K562 (cell line): ENCODE data around the gene WIPF2. TPM values are rescaled to one million over a fixed set of nuclear protein-coding genes. Genes with fewer than 3 reads are reported as not detected.
A peak's percentile ranks its signal among the peaks of the same experiment; 100 is the strongest.

Source experiments
- ATAC-seq: fragments of 200-7000 bp; cut with Tn5 transposase; 3 replicates; pipeline ENCODE4 v1.9.1; 2020; ENCODE audit warnings: moderate library complexity
- BruUV-seq: library from RNA; stranded (reverse); fragments of 400-500 nt; replicated peaks from 2 replicates; lab custom pipeline; 2021; lab: Mats Ljungman, UMichigan
- CTCF ChIA-PET: fragments of 300-600 bp; formaldehyde crosslinking; extraction: SDS; loops from one replicate; lab custom pipeline; 2021; ENCODE audit warnings: low intra/inter-chr PET ratio; lab: Yijun Ruan, JAX
- POLR2A ChIA-PET: fragments of 300-600, 350-650 bp; sonication (Branson Sonifier 250); formaldehyde crosslinking; extraction: SDS; loops from one replicate; lab custom pipeline; 2021; ENCODE audit warnings: antibody characterized with exemption, inconsistent platforms; lab: Yijun Ruan, JAX
- DNase-seq, 4 experiments: peaks; one replicate each; pipeline versions ENCODE4 v3.0.0 to v3.0.0-alpha.2; 2011 to 2018; ENCODE audit warnings: low spot score in 3 of 4, mixed read lengths in 3 of 4; ENCODE audit errors: extremely low read depth in 1 of 4
- FAIRE-seq: peaks from 2 replicates; lab custom pipeline; 2011; peaks lifted over from hg19 to GRCh38; lab: Jason Lieb, UNC
- H2AFZ ChIP-seq: 2 replicates; pipeline ENCODE4 v1.6.0; 2011; ENCODE audit warnings: low read depth, low read length, control low read depth, inconsistent platforms
- H3K27ac ChIP-seq: fragments of 200-600 bp; 3 replicates; pipeline ENCODE4 v1.8.0; 2011; ENCODE audit warnings: low read depth, mild to moderate bottlenecking, control low read depth, inconsistent platforms, low read length, moderate library complexity, mixed read lengths; ENCODE audit errors: extremely low read depth
- H3K27me3 ChIP-seq, 2 experiments: fragments of 300-600 bp in 1 of 2; 2 replicates in 1 of 2; 3 replicates in 1 of 2; pipeline versions ENCODE4 v1.6.0 to v1.8.0; 2011; ENCODE audit warnings: inconsistent platforms in 2 of 2, low read length in 2 of 2, mild to moderate bottlenecking in 1 of 2, mixed read lengths in 1 of 2, moderate library complexity in 1 of 2; ENCODE audit not compliant: control insufficient read depth in 2 of 2, insufficient read depth in 2 of 2
- H3K36me3 ChIP-seq: fragments of 300-600 bp; 3 replicates; pipeline ENCODE4 v1.8.0; 2011; ENCODE audit warnings: mild to moderate bottlenecking, low read length, inconsistent platforms; ENCODE audit not compliant: control insufficient read depth, insufficient read depth
- H3K4me1 ChIP-seq, 2 experiments: fragments of 200-600 bp in 1 of 2; replicated peaks in 1 of 2; 2 replicates in 1 of 2; 3 replicates in 1 of 2; pipeline versions ENCODE4 v1.5.1 to v1.8.0; 2011; ENCODE audit warnings: inconsistent platforms in 2 of 2, low read length in 2 of 2, mild to moderate bottlenecking in 1 of 2, mixed read lengths in 1 of 2, moderate library complexity in 1 of 2; ENCODE audit not compliant: control insufficient read depth in 2 of 2, insufficient read depth in 2 of 2
- H3K4me2 ChIP-seq: 2 replicates; pipeline ENCODE4 v1.6.1; 2011; ENCODE audit warnings: low read length, control low read depth, inconsistent platforms, mixed read lengths; ENCODE audit not compliant: insufficient read depth
- H3K4me3 ChIP-seq: fragments of 200-600 bp; sonication (generic), shearing (Covaris generic); 2 replicates; pipeline ENCODE4 v1.5.1; 2016; ENCODE audit warnings: control low read depth, inconsistent platforms
- H3K79me2 ChIP-seq: fragments of 200-600 bp; 3 replicates; pipeline ENCODE4 v1.8.0; 2011; ENCODE audit warnings: low read length, inconsistent platforms; ENCODE audit not compliant: control insufficient read depth, insufficient read depth
- H3K9ac ChIP-seq, 2 experiments: 2 replicates each; pipeline versions ENCODE4 v1.6.0 to v1.6.1; 2011; ENCODE audit warnings: low read depth in 2 of 2, low read length in 2 of 2, control low read depth in 1 of 2, inconsistent platforms in 1 of 2, mild to moderate bottlenecking in 1 of 2, mixed read lengths in 1 of 2; ENCODE audit not compliant: insufficient read depth in 1 of 2
- H3K9me1 ChIP-seq: one replicate; pipeline ENCODE4 v1.6.0; 2011; ENCODE audit warnings: inconsistent platforms, mild to moderate bottlenecking, low read length, moderate library complexity; ENCODE audit not compliant: control insufficient read depth, insufficient read depth
- H3K9me3 ChIP-seq: replicated peaks from 2 replicates; pipeline ENCODE4 v1.5.1; 2011; ENCODE audit warnings: low read depth, low read length, inconsistent platforms; ENCODE audit not compliant: control insufficient read depth, insufficient read depth
- H4K20me1 ChIP-seq: replicated peaks from 2 replicates; pipeline ENCODE4 v1.6.1; 2011; ENCODE audit warnings: low read length, inconsistent platforms, mixed read lengths; ENCODE audit not compliant: control insufficient read depth, insufficient read depth
- CHD2 ChIP-seq: IDR thresholded peaks from 2 replicates; pipeline ENCODE4 v1.6.1; 2011; ENCODE audit warnings: low read depth, low read length
- GATA2 ChIP-seq: sonication (generic); formaldehyde crosslinking; IDR thresholded peaks from 2 replicates; pipeline ENCODE4 v1.4.0; 2020; ENCODE audit warnings: mild to moderate bottlenecking, missing genetic modification reagents
- HDAC1 ChIP-seq, 2 experiments: fragments of 450-650 bp; IDR thresholded peaks; 2 replicates each; pipeline ENCODE4 v1.6.1; 2016 to 2017; ENCODE audit warnings: inconsistent platforms in 1 of 2, mild to moderate bottlenecking in 1 of 2, moderate library complexity in 1 of 2
- HMGXB4 ChIP-seq: sonication (generic); formaldehyde crosslinking; IDR thresholded peaks from 2 replicates; pipeline ENCODE4 v1.8.1; 2023; ENCODE audit warnings: mild to moderate bottlenecking, missing genetic modification reagents
- MECOM ChIP-seq: fragments of 250-450 bp; sonication (Bioruptor Pico); IDR thresholded peaks from 2 replicates; pipeline ENCODE4 v1.8.0; 2022; ENCODE audit warnings: inconsistent platforms
- NCOA6 ChIP-seq: fragments of 450-650 bp; IDR thresholded peaks from 2 replicates; pipeline ENCODE4 v1.6.1; 2017; ENCODE audit warnings: mild to moderate bottlenecking
- REST ChIP-seq, 2 experiments: fragments of 450-650 bp; formaldehyde crosslinking in 1 of 2; IDR thresholded peaks; 2 replicates each; pipeline versions ENCODE4 v1.4.0 to v1.6.1; 2014 to 2020; ENCODE audit warnings: mild to moderate bottlenecking in 2 of 2, borderline replicate concordance in 1 of 2, low read depth in 1 of 2
- SOX6 ChIP-seq: fragments of 450-650 bp; IDR thresholded peaks from 2 replicates; pipeline ENCODE4 v1.6.1; 2014; ENCODE audit warnings: mild to moderate bottlenecking
- SP1 ChIP-seq: sonication (generic); formaldehyde crosslinking; IDR thresholded peaks from 2 replicates; pipeline ENCODE4 v1.8.1; 2022; ENCODE audit warnings: mild to moderate bottlenecking, missing genetic modification reagents
- WGBS: fragments of 100-300 bp; shearing (Covaris generic); methylation state at CpG from one replicate; pipeline ENCODE4 v1.1.6; 2016; ENCODE audit warnings: low coverage, mixed read lengths; ENCODE audit not compliant: insufficient coverage; ENCODE audit errors: missing lambda C conversion rate; 5-methylcytosine and 5-hydroxymethylcytosine counted together
- in situ Hi-C: fragments of 300-500 bp; cut with MboI; formaldehyde crosslinking; loops from 4 replicates; pipeline ENCODE4 v1.15.0; 2018; ENCODE audit warnings: inconsistent platforms, mixed read lengths
- intact Hi-C: fragments of 100-400 bp; cut with micrococcal nuclease; formaldehyde crosslinking; loops from 2 replicates; pipeline ENCODE4 v1.14.2; 2022
- polyA plus RNA-seq, 8 experiments: library from polyadenylated mRNA; depleted of rRNA in 4 of 8; stranded (reverse) in 5 of 8; unstranded in 3 of 8; fragments of >200 nt; fragmentation: Nextera tagmentation in 2 of 8; fragmentation: Illumina TruSeq in 1 of 8; extraction: Ambion mirVana in 2 of 8; extraction: Trizol in 1 of 8; gene quantifications; 2 replicates each; pipeline versions ENCODE4 v1.2.1 to v1.2.3, GENCODE V29; 2011 to 2014; ENCODE audit warnings: inconsistent platforms in 1 of 8, missing spikeins in 1 of 8
- total RNA-seq, 7 experiments: library from RNA; depleted of rRNA in 6 of 7; stranded (reverse); fragments of >200 nt in 6 of 7; fragmentation: Illumina TruSeq in 2 of 7; extraction: Trizol in 2 of 7; gene quantifications; 2 replicates each; pipeline versions ENCODE4 v1.2.1 to v1.2.3, GENCODE V29; 2011 to 2021; ENCODE audit warnings: low replicate concordance in 1 of 7

The WIPF2 gene
- total and polyA plus RNA-seq, 9 of the 15 experiments (the other 6 are each of a cell fraction or from before 2014, with no cell fraction given) = 3.6 to 15.0 (median 5.3) TPM

GRCh38 chr17:40191237-40192208 lies 27.6 kb upstream of the WIPF2 start:
- in situ Hi-C loops = loop anchor here (5.0 kb wide), 1 partner anchor 96 kb away; the partner anchor contains the start of gene CDC6
- 2% methylated on average over 42 of the region's 60 CpGs for WGBS
- TF ChIP-seq HDAC1 (IDR thresholded peaks at IDR 0.05) (peak in 1 of 2 experiments; percentile 60; a peak in 2 of 4 replicates), SP1 (peak; percentile 35; the same call in 1 of the 2 replicates), GATA2 (CRISPR knock-in tag) (no peak), NCOA6 (peak; percentile 78), REST (IDR thresholded peaks at IDR 0.05; ENCODE audit: borderline replicate concordance) (peak; percentile 73), REST (CRISPR knock-in tag; IDR thresholded peaks at IDR 0.05; ENCODE audit: low read depth) (no peak), SOX6 (0 out of 2 replicates have a peak, but pooled peaks have one; percentile 35), HMGXB4 (0 out of 2 replicates have a peak, but pooled peaks have one; percentile 49), CHD2 (no peak), MECOM (CRISPR knock-in tag) (no peak)

More at GRCh38 chr17:40191237-40192208, 27.6 kb upstream of the WIPF2 start:
- POLR2A ChIA-PET = interaction anchor here (0.6 to 1.9 kb wide), 10 partner anchors 10 to 593 kb away, joined by 3 to 7 read pairs (median 3); partner anchors contain the start of genes CASC3 and THRA
- H3K4me2 ChIP-seq = peak overlapping the region; percentile 75
- no TSS peak for BruUV-seq
- ATAC-seq (peak; percentile 96), FAIRE-seq (peak; percentile 88), DNase-seq (peak; percentile 80 to 86 (median 84))
- H4K20me1 ChIP-seq = no peaks in the 10 kb centered on the region
- H3K4me3 ChIP-seq = peak overlapping the region; percentile 46
- no peaks in the 10 kb centered on the region; the same call in 2 of the 3 replicates for H3K36me3 ChIP-seq
- H3K4me1 ChIP-seq = peaks cover 3 to 26% of the 10 kb centered on the region in 2 experiments; a peak in 3 of 5 replicates
- no peaks in the 10 kb centered on the region for H3K79me2 ChIP-seq
- peak overlapping the region in 1 of 2 experiments; percentile 87; a peak in 2 of 4 replicates for H3K9ac ChIP-seq
- H3K9me3 ChIP-seq = no peaks in the 10 kb centered on the region
- CTCF ChIA-PET = interaction anchor here (0.7 to 1.3 kb wide), 2 partner anchors 100 to 178 kb away, joined by 3 read pairs; no protein-coding TSS in a partner anchor
- H2AFZ ChIP-seq = peak overlapping the region; percentile 97
- H3K27me3 ChIP-seq = no peaks in the 10 kb centered on the region
- no peaks in the 10 kb centered on the region for H3K9me1 ChIP-seq
- intact Hi-C loops = loop anchor here (1.0 to 5.0 kb wide), 2 partner anchors 78 to 179 kb away; no protein-coding TSS in a partner anchor
- H3K27ac ChIP-seq = no peak overlapping the region
